Mucosa of rectum (tissue), 2 donors: ENCODE measurements around the gene TRIP4.

Experiments
- H3K27ac ChIP-seq, 2 donors: one replicate each; pipeline ENCODE4 v1.7.0; 2013; ENCODE audit warnings: inconsistent platforms in 2 of 2, low read depth in 2 of 2, low read length in 2 of 2
- H3K27me3 ChIP-seq, 2 donors: one replicate each; pipeline ENCODE4 v1.7.0; 2013; ENCODE audit warnings: low read length in 2 of 2; ENCODE audit not compliant: control insufficient read depth in 2 of 2, insufficient read depth in 2 of 2
- H3K36me3 ChIP-seq, 2 donors: one replicate each; pipeline ENCODE4 v1.7.0; 2013; ENCODE audit warnings: low read length in 2 of 2; ENCODE audit not compliant: control insufficient read depth in 2 of 2, insufficient read depth in 2 of 2
- H3K4me1 ChIP-seq, 2 donors: one replicate each; pipeline ENCODE4 v1.7.0; 2013; ENCODE audit warnings: low read length in 2 of 2, mild to moderate bottlenecking in 1 of 2; ENCODE audit not compliant: control insufficient read depth in 2 of 2, insufficient read depth in 2 of 2
- H3K4me3 ChIP-seq, 2 donors: one replicate each; pipeline ENCODE4 v1.7.0; 2013; ENCODE audit warnings: low read length in 2 of 2
- H3K9ac ChIP-seq, 2 donors: one replicate each; pipeline ENCODE4 v1.7.0; 2013; ENCODE audit warnings: low read length in 2 of 2, low read depth in 1 of 2, mild to moderate bottlenecking in 1 of 2
- H3K9me3 ChIP-seq, 2 donors: one replicate each; pipeline ENCODE4 v1.7.0; 2013; ENCODE audit warnings: low read length in 2 of 2; ENCODE audit not compliant: control insufficient read depth in 2 of 2
- donor health status: healthy.
- donor health status: Normal muscosa, but diverticular disease.

The TRIP4 gene

GRCh38 chr15:64422697-64423096, 35.1 kb downstream of the TRIP4 start:
- H3K27ac ChIP-seq = no peak overlapping the region
- no peak overlapping the region for H3K9ac ChIP-seq
- peaks cover 38 to 51% of the 10 kb centered on the region in 2 donors for H3K36me3 ChIP-seq
- H3K9me3 ChIP-seq = no peaks in the 10 kb centered on the region
- H3K27me3 ChIP-seq = no peaks in the 10 kb centered on the region
- no peaks in the 10 kb centered on the region for H3K4me1 ChIP-seq
- H3K4me3 ChIP-seq = no peak overlapping the region

DNA sequence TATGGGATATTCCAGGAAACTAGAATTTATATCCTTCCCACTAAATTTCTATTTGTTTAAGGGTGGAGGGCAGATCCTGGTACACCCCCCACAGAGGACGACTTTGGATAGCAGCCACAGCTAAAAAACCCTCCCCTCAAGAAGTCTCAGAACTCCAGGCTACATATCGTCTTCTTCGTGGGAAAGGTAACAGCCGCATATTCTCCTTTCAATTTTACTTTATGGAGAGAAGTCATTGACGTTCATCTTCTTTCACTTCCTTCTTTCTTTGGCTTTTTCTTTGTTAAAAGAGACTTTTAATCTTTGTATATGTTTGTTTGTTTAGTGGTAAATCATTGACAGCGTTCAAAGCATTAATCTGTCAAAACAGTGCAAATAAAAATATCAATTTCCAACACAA, 36.3 kb downstream of the TRIP4 start:
- Histone ChIP-seq H3K9ac (no peak overlapping the region), H3K27ac (no peak overlapping the region), H3K4me3 (no peak overlapping the region), H3K4me1 (no peaks in the 10 kb centered on the region), H3K27me3 (no peaks in the 10 kb centered on the region), H3K9me3 (no peaks in the 10 kb centered on the region), H3K36me3 (peaks cover 30 to 44% of the 10 kb centered on the region in 2 donors)

GRCh38 chr15:64425221-64425620, 37.6 kb downstream of the TRIP4 start:
- Histone ChIP-seq H3K9me3 (no peaks in the 10 kb centered on the region), H3K9ac (no peak overlapping the region), H3K4me1 (no peaks in the 10 kb centered on the region), H3K27me3 (no peaks in the 10 kb centered on the region), H3K27ac (no peak overlapping the region), H3K4me3 (no peak overlapping the region), H3K36me3 (peaks cover 33 to 44% of the 10 kb centered on the region in 2 donors)

GRCh38 chr15:64426845-64427465, 39.3 kb downstream of the TRIP4 start:
- Histone ChIP-seq H3K27ac (no peak overlapping the region), H3K36me3 (peaks cover 33 to 35% of the 10 kb centered on the region in 2 donors), H3K9ac (no peak overlapping the region), H3K4me1 (no peaks in the 10 kb centered on the region), H3K27me3 (no peaks in the 10 kb centered on the region), H3K9me3 (no peaks in the 10 kb centered on the region), H3K4me3 (no peak overlapping the region)

- H3K4me3 ChIP-seq = no peak overlapping the region
- peaks cover 17 to 26% of the 10 kb centered on the region in 2 donors for H3K36me3 ChIP-seq
- no peaks in the 10 kb centered on the region for H3K9me3 ChIP-seq
- H3K4me1 ChIP-seq = no peaks in the 10 kb centered on the region
- no peaks in the 10 kb centered on the region for H3K27me3 ChIP-seq
- no peak overlapping the region for H3K9ac ChIP-seq
- no peak overlapping the region for H3K27ac ChIP-seq
Measured at GRCh38 chr15:64429448-64429847, 41.8 kb downstream of the TRIP4 start.

GRCh38 chr15:64430000-64430735, 42.5 kb downstream of the TRIP4 start:
- H3K9ac ChIP-seq = no peak overlapping the region
- H3K27me3 ChIP-seq = no peaks in the 10 kb centered on the region
- no peak overlapping the region for H3K4me3 ChIP-seq
- no peaks in the 10 kb centered on the region for H3K4me1 ChIP-seq
- H3K27ac ChIP-seq = no peak overlapping the region
- peaks cover 16 to 21% of the 10 kb centered on the region in 2 donors for H3K36me3 ChIP-seq
- no peaks in the 10 kb centered on the region for H3K9me3 ChIP-seq

DNA sequence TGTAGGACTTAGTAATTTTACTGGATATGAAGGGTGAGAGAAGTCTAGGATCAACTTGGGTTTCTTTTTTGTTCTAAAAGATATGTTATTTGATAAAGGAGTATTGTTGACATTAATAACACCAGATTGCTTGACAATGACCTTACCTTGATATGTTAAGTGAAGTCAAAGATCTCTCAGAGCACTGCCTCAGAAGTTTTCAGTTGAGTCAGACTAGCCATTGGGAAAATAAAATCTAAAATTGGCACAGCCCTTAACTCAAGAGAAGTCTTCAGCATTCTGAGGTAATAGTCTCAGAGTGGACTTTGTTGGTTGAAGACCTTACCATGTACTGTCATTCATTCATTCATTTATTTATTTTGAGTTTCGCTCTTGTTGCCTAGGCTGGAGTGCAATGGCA, 50.3 kb downstream of the TRIP4 start:
- no peaks in the 10 kb centered on the region for H3K27me3 ChIP-seq
- no peaks in the 10 kb centered on the region for H3K9me3 ChIP-seq
- no peak overlapping the region for H3K9ac ChIP-seq
- peaks cover 0 to 5% of the 10 kb centered on the region in 2 donors for H3K36me3 ChIP-seq
- no peaks in the 10 kb centered on the region for H3K4me1 ChIP-seq
- no peak overlapping the region for H3K27ac ChIP-seq
- no peak overlapping the region for H3K4me3 ChIP-seq

- Histone ChIP-seq H3K27me3 (no peaks in the 10 kb centered on the region), H3K36me3 (peaks cover 0 to 5% of the 10 kb centered on the region in 2 donors), H3K4me1 (no peaks in the 10 kb centered on the region), H3K4me3 (no peak overlapping the region), H3K27ac (no peak overlapping the region), H3K9ac (no peak overlapping the region), H3K9me3 (no peaks in the 10 kb centered on the region)
Measured at GRCh38 chr15:64438653-64439447, 51.2 kb downstream of the TRIP4 start.

DNA sequence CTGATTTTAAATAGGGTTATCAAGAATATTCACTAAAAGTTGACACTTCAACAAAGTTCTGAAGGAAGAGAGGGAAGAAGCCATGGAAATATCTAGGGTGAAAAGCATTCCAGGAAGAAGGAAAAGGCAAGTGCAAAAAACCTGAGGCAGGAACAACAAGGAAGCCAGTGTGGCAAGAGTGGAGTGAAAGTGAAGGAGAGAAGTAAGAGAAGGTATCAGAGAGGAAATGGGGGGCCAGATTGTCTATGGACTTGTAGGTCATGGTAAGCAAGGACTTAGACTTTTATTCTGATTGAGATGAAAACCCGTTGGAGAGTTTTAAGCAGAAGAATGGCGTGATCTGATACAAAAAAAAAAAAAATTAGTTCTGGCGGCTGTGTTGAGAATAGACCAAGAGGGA, 54.2 kb downstream of the TRIP4 start:
- H3K4me1 ChIP-seq = no peaks in the 10 kb centered on the region
- no peak overlapping the region for H3K27ac ChIP-seq
- no peak overlapping the region for H3K9ac ChIP-seq
- H3K9me3 ChIP-seq = no peaks in the 10 kb centered on the region
- peaks cover 4 to 5% of the 10 kb centered on the region in 2 donors for H3K36me3 ChIP-seq
- no peak overlapping the region for H3K4me3 ChIP-seq
- H3K27me3 ChIP-seq = no peaks in the 10 kb centered on the region

GRCh38 chr15:64443016-64443415, 55.4 kb downstream of the TRIP4 start:
- Histone ChIP-seq H3K36me3 (peaks cover 6 to 9% of the 10 kb centered on the region in 2 donors), H3K4me3 (no peak overlapping the region), H3K4me1 (no peaks in the 10 kb centered on the region), H3K27me3 (no peaks in the 10 kb centered on the region), H3K9me3 (no peaks in the 10 kb centered on the region), H3K27ac (no peak overlapping the region), H3K9ac (no peak overlapping the region)
